Activated CD8-positive, alpha-beta memory T cell treated with anti-CD3 and anti-CD28 coated beads for 1 hour (primary cell): ENCODE data around the gene COL20A1.

Experiments
- DNase-seq, 2 donors: peaks; one replicate each; pipeline ENCODE4 v3.0.0-alpha.2; 2020; ENCODE audit warnings: low read depth in 1 of 2; ENCODE audit errors: extremely low read depth in 1 of 2

The COL20A1 gene

GRCh38 chr20:63318391-63319163, 25.6 kb downstream of the COL20A1 start:
- no peak for DNase-seq

GRCh38 chr20:63319164-63320040, 26.4 kb downstream of the COL20A1 start:
- DNase-seq, result no peak

- no peak for DNase-seq
Measured at GRCh38 chr20:63320041-63320511, 27.1 kb downstream of the COL20A1 start.

GRCh38 chr20:63320616-63321147, 27.7 kb downstream of the COL20A1 start:
- DNase-seq, result no peak

- DNase-seq, result no peak
Measured at GRCh38 chr20:63321148-63321831, 28.3 kb downstream of the COL20A1 start.

GRCh38 chr20:63322146-63322932, 29.4 kb downstream of the COL20A1 start:
- DNase-seq, result no peak

- no peak for DNase-seq
Measured at GRCh38 chr20:63322933-63323273, 29.9 kb downstream of the COL20A1 start.

GRCh38 chr20:63323357-63323981, 30.5 kb downstream of the COL20A1 start:
- DNase-seq, result no peak

GRCh38 chr20:63325021-63325471, 32.1 kb downstream of the COL20A1 start:
- no peak for DNase-seq

- DNase-seq, result no peak
Measured at GRCh38 chr20:63325554-63326313, 32.7 kb downstream of the COL20A1 start.

- DNase-seq, result no peak
Measured at GRCh38 chr20:63326314-63327230, 33.6 kb downstream of the COL20A1 start.

GRCh38 chr20:63327231-63327745, 34.3 kb downstream of the COL20A1 start:
- DNase-seq, result no peak

- no peak for DNase-seq
Measured at GRCh38 chr20:63328026-63328700, 35.2 kb downstream of the COL20A1 start.

GRCh38 chr20:63328718-63329275, 35.8 kb downstream of the COL20A1 start:
- no peak for DNase-seq

GRCh38 chr20:63329331-63330083, 36.5 kb downstream of the COL20A1 start:
- no peak for DNase-seq

GRCh38 chr20:63330084-63330760, 37.2 kb downstream of the COL20A1 start:
- DNase-seq, result no peak
